PC-9 (cell line): ENCODE data around the gene ARL6. TPM values are rescaled to one million over a fixed set of nuclear protein-coding genes. Genes with fewer than 3 reads are reported as not detected.
"Not testable (repeated sequence)": the region's sequence is repeated elsewhere in the genome, so short reads cannot be mapped to it uniquely, and the experiment has no call there.

Experiments
- BruUV-seq: library from RNA; stranded (reverse); fragments of 400-500 nt; replicated peaks from 2 replicates; lab custom pipeline; 2021; lab: Mats Ljungman, UMichigan
- CTCF ChIA-PET: fragments of 300-600 bp; sonication (Branson Sonifier 250); formaldehyde crosslinking; loops from one replicate; lab custom pipeline; 2022; ENCODE audit warnings: antibody characterized with exemption; lab: Charles Lee
- POLR2A ChIA-PET: fragments of 300-600 bp; sonication (Branson Sonifier 250); formaldehyde crosslinking; loops from one replicate; lab custom pipeline; 2022; ENCODE audit warnings: antibody characterized with exemption; ENCODE audit not compliant: unreplicated experiment; lab: Charles Lee
- DNase-seq, 2 experiments: peaks; one replicate each; pipeline versions ENCODE4 v3.0.0 to v3.0.0-alpha.2; 2015 to 2022; ENCODE audit warnings: mixed read lengths in 1 of 2
- H2AFZ ChIP-seq: fragments of 200-600 bp; sonication (generic); 2 replicates; pipeline ENCODE4 v1.8.1; 2017; ENCODE audit warnings: antibody characterized with exemption
- H3F3A ChIP-seq: fragments of 200-600 bp; sonication (generic); 2 replicates; pipeline ENCODE4 v1.8.1; 2017; ENCODE audit warnings: antibody characterized with exemption, mild to moderate bottlenecking, low read depth; ENCODE audit not compliant: insufficient read depth
- H3K27ac ChIP-seq: fragments of 200-600 bp; sonication (generic); 2 replicates; pipeline ENCODE4 v1.6.1; 2016; ENCODE audit warnings: mixed run types
- H3K27me3 ChIP-seq: fragments of 200-600 bp; sonication (generic); 2 replicates; pipeline ENCODE4 v1.6.1; 2016; ENCODE audit warnings: low read depth, mixed run types; ENCODE audit not compliant: insufficient read depth
- H3K36me3 ChIP-seq: fragments of 200-600 bp; sonication (generic); 2 replicates; pipeline ENCODE4 v1.6.1; 2016; ENCODE audit warnings: low read depth, mixed run types
- H3K4me1 ChIP-seq: fragments of 200-600 bp; sonication (generic); replicated peaks from 2 replicates; pipeline ENCODE4 v1.6.1; 2016; ENCODE audit warnings: mixed run types; ENCODE audit not compliant: insufficient read depth
- H3K4me2 ChIP-seq: fragments of 200-600 bp; sonication (generic); 2 replicates; pipeline ENCODE4 v1.6.1; 2017; ENCODE audit warnings: mixed run types
- H3K4me3 ChIP-seq: fragments of 200-600 bp; sonication (generic); 2 replicates; pipeline ENCODE4 v1.6.1; 2016; ENCODE audit warnings: mixed run types
- H3K79me2 ChIP-seq: fragments of 200-600 bp; sonication (generic); 2 replicates; pipeline ENCODE4 v1.6.1; 2017; ENCODE audit warnings: low read depth, mixed run types
- H3K9me2 ChIP-seq: fragments of 200-600 bp; sonication (generic); 2 replicates; pipeline ENCODE4 v1.8.1; 2017; ENCODE audit warnings: mild to moderate bottlenecking; ENCODE audit not compliant: insufficient read depth
- H3K9me3 ChIP-seq: fragments of 200-600 bp; sonication (generic); 2 replicates; pipeline ENCODE4 v1.8.1; 2016; ENCODE audit warnings: low read depth; ENCODE audit not compliant: insufficient read depth
- H4K20me1 ChIP-seq: fragments of 200-600 bp; sonication (generic); 2 replicates; pipeline ENCODE4 v1.8.1; 2017; ENCODE audit not compliant: insufficient read depth
- CTCF ChIP-seq: fragments of 200-600 bp; sonication (generic); conservative IDR thresholded peaks from 2 replicates; pipeline ENCODE4 v1.6.1; 2017; ENCODE audit warnings: mixed run types, antibody characterized with exemption, mild to moderate bottlenecking, moderate library complexity
- EZH2 ChIP-seq: fragments of 200-600 bp; sonication (generic); IDR thresholded peaks from 2 replicates; pipeline ENCODE4 v1.8.0; 2017; ENCODE audit warnings: antibody characterized with exemption, low read depth
- intact Hi-C: fragments of 100-400 bp; cut with micrococcal nuclease; formaldehyde crosslinking; loops from one replicate; pipeline ENCODE4 v1.10.0; 2022; ENCODE audit not compliant: unreplicated experiment
- total RNA-seq: library from RNA; stranded (reverse); gene quantifications from 2 replicates; pipeline ENCODE4 v1.2.3, GENCODE V29; 2021

Gene ARL6
- total RNA-seq, 1 experiment from 2014 or later = 14.6 TPM

DNA sequence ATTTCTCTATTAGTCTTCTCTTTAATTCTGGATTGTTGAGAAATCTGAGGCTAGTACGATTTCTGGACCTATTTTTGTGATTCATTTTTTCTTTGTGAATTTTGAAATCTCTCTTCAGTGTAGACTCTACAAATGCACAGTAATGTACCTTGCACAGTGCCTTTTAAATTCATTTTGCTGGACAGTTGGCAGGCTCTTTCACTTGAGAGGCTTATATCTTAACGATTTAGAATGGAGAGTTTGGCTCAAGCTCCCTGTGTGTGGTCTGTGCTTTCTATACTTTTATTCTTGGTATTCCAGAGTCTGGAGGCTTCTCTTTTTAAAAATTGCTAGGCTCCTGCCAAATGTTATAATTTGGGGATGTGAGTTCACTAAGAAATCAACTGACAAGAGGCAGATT is 66.1 kb downstream of the ARL6 start:
- Histone ChIP-seq H4K20me1 (no peaks in the 10 kb centered on the region), H2AFZ (no peak overlapping the region), H3K27me3 (no peaks in the 10 kb centered on the region), H3K9me3 (peaks cover 3% of the 10 kb centered on the region; the same call in 1 of the 2 replicates), H3K27ac (no peak overlapping the region), H3F3A (no peaks in the 10 kb centered on the region), H3K79me2 (peaks cover 18% of the 10 kb centered on the region; the same call in 1 of the 2 replicates), H3K36me3 (no peaks in the 10 kb centered on the region), H3K4me2 (no peak overlapping the region), H3K4me1 (no peaks in the 10 kb centered on the region), H3K4me3 (no peak overlapping the region), H3K9me2 (no peaks in the 10 kb centered on the region)
- intact Hi-C loops = no loop called here
- CTCF ChIA-PET = no interaction called here
- POLR2A ChIA-PET = no interaction called here
- DNase-seq = no peak
- TF ChIP-seq EZH2 = no peak
- no peak for TF ChIP-seq CTCF
- BruUV-seq = no TSS peak

DNA sequence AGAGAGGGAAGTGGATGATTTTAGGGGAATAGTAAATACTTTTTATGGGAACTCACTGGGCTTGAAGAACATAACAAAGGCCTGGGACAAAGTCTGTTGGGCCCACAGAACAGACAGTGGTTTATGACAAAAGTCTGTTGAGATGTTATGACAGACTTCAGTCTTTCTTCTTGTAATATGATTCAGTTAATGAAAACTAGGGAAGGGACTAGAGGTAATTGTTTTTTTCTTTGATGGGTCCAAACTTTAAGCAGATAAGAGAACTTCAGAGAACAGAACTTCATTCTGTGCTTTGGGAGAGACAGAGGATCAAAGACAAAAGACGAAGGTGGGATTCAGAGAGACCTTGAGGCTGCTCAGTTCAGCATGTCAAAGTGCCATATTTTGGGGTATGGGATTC is 66.6 kb downstream of the ARL6 start:
- no peaks in the 10 kb centered on the region for H3K4me1 ChIP-seq
- DNase-seq = no peak
- no peak overlapping the region for H3K4me3 ChIP-seq
- no TSS peak for BruUV-seq
- no peaks in the 10 kb centered on the region for H4K20me1 ChIP-seq
- H3K27ac ChIP-seq = no peak overlapping the region
- H3K9me3 ChIP-seq = peaks cover 3% of the 10 kb centered on the region; the same call in 1 of the 2 replicates
- H2AFZ ChIP-seq = no peak overlapping the region
- no peaks in the 10 kb centered on the region for H3K36me3 ChIP-seq
- H3K79me2 ChIP-seq = peaks cover 13% of the 10 kb centered on the region; the same call in 1 of the 2 replicates
- H3K4me2 ChIP-seq = no peak overlapping the region
- ChIA-PET CTCF (no interaction called here), POLR2A (no interaction called here)
- H3F3A ChIP-seq = no peaks in the 10 kb centered on the region
- TF ChIP-seq CTCF (no peak), EZH2 (no peak)
- H3K9me2 ChIP-seq = no peaks in the 10 kb centered on the region
- H3K27me3 ChIP-seq = no peaks in the 10 kb centered on the region
- intact Hi-C loops = no loop called here

GRCh38 chr3:97833184-97833583 is 68.6 kb downstream of the ARL6 start:
- CTCF ChIA-PET, H3K79me2 ChIP-seq, H3K36me3 ChIP-seq, BruUV-seq, intact Hi-C loops, H3F3A ChIP-seq, H3K27me3 ChIP-seq, H4K20me1 ChIP-seq, H3K4me2 ChIP-seq, H3K4me1 ChIP-seq, H3K9me3 ChIP-seq, H3K27ac ChIP-seq, DNase-seq, H2AFZ ChIP-seq, H3K9me2 ChIP-seq, POLR2A ChIA-PET, H3K4me3 ChIP-seq: not testable (repeated sequence)

- Histone ChIP-seq H3F3A (no peaks in the 10 kb centered on the region), H3K9me3 (peaks cover 3% of the 10 kb centered on the region; the same call in 1 of the 2 replicates), H3K27ac (no peak overlapping the region), H3K4me1 (peaks cover 6% of the 10 kb centered on the region; the same call in 1 of the 2 replicates), H3K79me2 (no peaks in the 10 kb centered on the region), H3K36me3 (no peaks in the 10 kb centered on the region), H3K4me3 (no peak overlapping the region), H3K27me3 (no peaks in the 10 kb centered on the region), H2AFZ (no peak overlapping the region), H3K9me2 (no peaks in the 10 kb centered on the region), H3K4me2 (no peak overlapping the region), H4K20me1 (no peaks in the 10 kb centered on the region)
- BruUV-seq = no TSS peak
- ChIA-PET CTCF (no interaction called here), POLR2A (interaction anchor here (0.6 kb wide), 1 partner anchor 22 kb away, joined by 3 read pairs; no protein-coding TSS in a partner anchor)
- intact Hi-C loops = no loop called here
- TF ChIP-seq EZH2 (no peak), CTCF (no peak)
- no peak for DNase-seq
Observed at GRCh38 chr3:97835761-97836160, 71.2 kb downstream of the ARL6 start.
